ENCODE measurements around the gene SLC35F6. TPM values are rescaled to one million over a fixed set of nuclear protein-coding genes. Genes with fewer than 3 reads are reported as not detected.
"Not testable (repeated sequence)": the region's sequence is repeated elsewhere in the genome, so short reads cannot be mapped to it uniquely, and the experiment has no call there.

Gene SLC35F6
- total RNA-seq, 2 experiments from 2014 or later, result 2.0 to 2.7 TPM

DNA sequence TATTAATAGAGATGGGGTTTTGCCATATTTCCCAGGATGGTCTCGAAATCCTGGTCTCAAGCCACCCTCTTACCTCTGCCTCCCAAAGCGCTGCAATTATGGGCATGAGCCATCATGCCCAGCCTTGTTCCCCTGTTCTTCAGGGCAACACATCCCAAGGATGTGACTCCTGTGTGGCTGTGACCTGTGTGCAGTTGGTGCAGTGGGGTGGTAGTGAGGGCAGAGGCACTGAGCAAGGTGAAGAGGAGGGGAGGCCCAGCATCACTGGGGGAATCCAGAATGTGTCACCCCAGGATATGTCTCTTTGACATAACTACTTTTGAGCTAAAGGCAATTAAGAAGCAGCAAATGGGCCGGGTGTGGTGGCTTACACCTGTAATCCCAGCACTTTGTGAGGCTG, 45.1 kb downstream of the SLC35F6 start:
- Mint-ChIP-seq H3K27ac (peak overlapping the region; percentile 7), H3K27me3 (ENCODE audit: low read depth) (no peaks in the 10 kb centered on the region), H3K9me3 (no peaks in the 10 kb centered on the region), H3K4me3 (no peak overlapping the region), H3K36me3 (ENCODE audit: low read depth) (no peaks in the 10 kb centered on the region), H3K4me1 (ENCODE audit: low read depth) (peaks cover 38% of the 10 kb centered on the region)
- intact Hi-C loops (cut with micrococcal nuclease), result no loop called here
- peak; percentile 57 for DNase-seq
- CTCF ChIA-PET, result no interaction called here

DNA sequence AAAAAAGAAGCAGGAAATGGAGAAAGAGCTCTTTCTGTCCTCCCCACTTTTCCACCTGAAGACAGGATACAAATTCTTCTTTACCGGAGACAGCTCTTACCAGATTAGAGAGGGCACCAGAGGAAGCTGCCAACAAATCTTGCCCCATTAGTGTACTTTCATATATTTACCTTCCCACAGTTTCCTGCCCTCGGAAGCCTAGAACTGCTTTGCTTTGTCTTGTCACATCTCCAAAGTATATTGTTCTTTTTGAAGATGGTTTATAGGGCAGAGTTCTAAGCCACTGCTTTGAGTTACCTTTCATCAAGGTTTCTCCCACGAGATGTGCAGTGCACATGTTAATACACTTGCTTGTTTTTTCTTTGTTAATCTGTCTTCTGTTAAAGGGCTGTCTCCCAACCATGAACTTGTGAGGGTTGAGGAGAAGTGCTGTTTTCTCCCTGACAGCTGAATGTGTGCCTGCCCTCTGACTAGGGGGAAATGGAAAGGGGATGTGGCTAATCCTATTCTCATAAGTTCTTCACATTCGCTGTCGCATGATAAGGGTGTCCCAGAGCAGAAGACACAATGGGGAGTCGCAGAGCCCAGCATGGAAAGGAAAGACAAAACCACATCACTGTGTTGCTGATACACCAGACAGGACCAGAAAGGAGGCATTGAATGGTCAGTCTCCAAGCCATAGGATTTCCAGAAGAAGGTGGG, 45.9 kb downstream of the SLC35F6 start:
- DNase-seq, result no peak
- peaks cover 38% of the 10 kb centered on the region for H3K4me1 Mint-ChIP-seq (ENCODE audit: low read depth)
- H3K36me3 Mint-ChIP-seq (ENCODE audit: low read depth), result no peaks in the 10 kb centered on the region
- peaks cover under 1% of the 10 kb centered on the region for H3K27me3 Mint-ChIP-seq (ENCODE audit: low read depth)
- intact Hi-C loops (cut with micrococcal nuclease), result no loop called here
- CTCF ChIA-PET, result interaction anchor here (0.6 to 1.1 kb wide), 4 partner anchors 11 to 30 kb away, joined by 3 to 5 read pairs (median 4); no protein-coding TSS in a partner anchor
- H3K27ac Mint-ChIP-seq, result no peak overlapping the region
- H3K9me3 Mint-ChIP-seq, result no peaks in the 10 kb centered on the region
- H3K4me3 Mint-ChIP-seq, result no peak overlapping the region

DNA sequence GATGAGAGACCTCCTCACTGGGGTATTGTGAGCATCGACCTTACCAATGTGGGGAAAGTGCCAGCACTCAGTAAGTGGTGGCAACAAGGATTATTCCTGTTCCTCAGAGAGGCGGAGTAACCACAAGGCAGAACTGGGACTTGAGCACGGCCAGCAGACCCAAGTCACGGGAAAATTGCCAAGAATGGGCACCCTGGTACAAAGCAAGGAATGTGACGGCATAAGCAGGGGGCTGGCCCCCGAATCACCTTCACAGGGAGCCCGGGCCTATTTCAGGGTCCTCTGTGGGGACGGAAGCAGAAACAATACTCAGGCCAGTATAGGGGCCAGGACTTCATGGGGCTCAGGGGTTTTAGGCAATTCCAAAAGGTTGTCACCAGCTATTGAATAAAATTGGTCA, 47.2 kb downstream of the SLC35F6 start:
- H3K27ac Mint-ChIP-seq, result no peak overlapping the region
- H3K4me3 Mint-ChIP-seq, result no peak overlapping the region
- no peaks in the 10 kb centered on the region for H3K36me3 Mint-ChIP-seq (ENCODE audit: low read depth)
- peaks cover 36% of the 10 kb centered on the region for H3K4me1 Mint-ChIP-seq (ENCODE audit: low read depth)
- CTCF ChIA-PET, result no interaction called here
- peaks cover 3% of the 10 kb centered on the region for H3K27me3 Mint-ChIP-seq (ENCODE audit: low read depth)
- no peak for DNase-seq
- no peaks in the 10 kb centered on the region for H3K9me3 Mint-ChIP-seq
- intact Hi-C loops (cut with micrococcal nuclease), result no loop called here

DNA sequence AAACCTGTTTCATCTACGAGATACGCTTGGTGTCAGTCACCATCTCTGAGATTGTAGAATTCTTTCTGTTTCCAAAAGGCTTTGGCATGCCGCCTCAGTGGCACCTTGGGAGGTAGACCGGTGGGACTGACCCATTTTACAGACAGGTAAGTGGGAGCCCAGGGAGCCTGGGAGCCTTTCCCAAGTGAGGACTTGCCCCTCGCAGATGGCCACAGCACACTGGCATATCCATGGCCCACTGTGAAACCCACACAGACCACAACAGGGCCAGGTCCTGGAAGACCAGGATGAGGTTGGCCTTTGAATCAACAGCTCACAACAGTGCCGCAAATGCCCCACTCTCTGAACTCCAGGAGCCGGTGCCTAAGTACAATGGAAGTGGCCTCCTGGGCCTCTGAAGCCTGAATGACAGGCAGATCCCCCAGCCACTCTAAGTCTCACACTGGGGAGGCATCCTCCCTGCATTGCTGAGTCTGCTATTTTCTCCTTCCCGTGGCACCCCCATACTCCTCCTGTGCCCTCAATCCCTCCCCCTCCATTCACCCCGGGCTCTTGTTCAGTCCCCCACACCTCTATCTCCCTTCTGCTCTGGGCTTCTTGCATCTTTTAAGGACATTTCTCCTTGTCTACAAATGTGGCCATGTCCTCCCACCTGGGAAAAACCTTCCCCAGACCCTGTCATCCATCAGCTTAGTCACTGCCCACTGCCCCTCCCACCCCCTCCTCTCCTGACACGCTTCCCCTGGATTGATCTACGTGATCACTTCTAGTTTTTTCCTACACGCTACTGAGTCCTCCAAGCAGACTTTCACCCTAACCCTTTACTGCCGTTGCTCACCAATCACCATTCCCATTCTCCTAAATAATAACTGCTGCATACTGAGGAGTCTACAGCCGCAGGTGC, 48.0 kb downstream of the SLC35F6 start:
- intact Hi-C loops (cut with micrococcal nuclease), result no loop called here
- Mint-ChIP-seq H3K27ac (no peak overlapping the region), H3K27me3 (ENCODE audit: low read depth) (peaks cover 7% of the 10 kb centered on the region), H3K9me3 (no peaks in the 10 kb centered on the region), H3K36me3 (ENCODE audit: low read depth) (no peaks in the 10 kb centered on the region), H3K4me1 (ENCODE audit: low read depth) (peaks cover 36% of the 10 kb centered on the region), H3K4me3 (no peak overlapping the region)
- no peak for DNase-seq
- CTCF ChIA-PET, result no interaction called here

DNA sequence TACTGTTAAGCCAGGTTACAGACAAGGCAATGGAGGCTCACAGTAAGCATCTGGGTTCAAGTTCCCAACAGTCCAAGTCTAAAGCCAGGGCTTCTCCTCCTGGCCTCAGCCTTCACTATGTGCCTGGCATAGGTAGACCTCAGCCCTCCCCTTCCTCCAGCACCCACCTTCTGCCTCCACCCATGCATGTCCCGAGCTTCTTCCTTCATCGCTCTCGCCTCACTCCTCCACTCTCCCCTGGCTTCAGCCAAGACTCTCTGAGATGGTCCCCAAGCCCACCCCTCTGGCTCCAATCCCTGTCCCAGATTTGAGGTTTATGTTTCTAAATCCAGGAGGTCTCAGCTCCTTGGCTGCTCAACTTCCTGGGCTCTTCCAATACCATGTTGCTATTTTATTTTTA, 48.6 kb downstream of the SLC35F6 start:
- Mint-ChIP-seq H3K27me3 (ENCODE audit: low read depth) (peaks cover 7% of the 10 kb centered on the region), H3K27ac (no peak overlapping the region), H3K4me3 (no peak overlapping the region), H3K4me1 (ENCODE audit: low read depth) (peaks cover 36% of the 10 kb centered on the region), H3K9me3 (no peaks in the 10 kb centered on the region), H3K36me3 (ENCODE audit: low read depth) (no peaks in the 10 kb centered on the region)
- CTCF ChIA-PET, result no interaction called here
- no peak for DNase-seq
- intact Hi-C loops (cut with micrococcal nuclease), result no loop called here

DNA sequence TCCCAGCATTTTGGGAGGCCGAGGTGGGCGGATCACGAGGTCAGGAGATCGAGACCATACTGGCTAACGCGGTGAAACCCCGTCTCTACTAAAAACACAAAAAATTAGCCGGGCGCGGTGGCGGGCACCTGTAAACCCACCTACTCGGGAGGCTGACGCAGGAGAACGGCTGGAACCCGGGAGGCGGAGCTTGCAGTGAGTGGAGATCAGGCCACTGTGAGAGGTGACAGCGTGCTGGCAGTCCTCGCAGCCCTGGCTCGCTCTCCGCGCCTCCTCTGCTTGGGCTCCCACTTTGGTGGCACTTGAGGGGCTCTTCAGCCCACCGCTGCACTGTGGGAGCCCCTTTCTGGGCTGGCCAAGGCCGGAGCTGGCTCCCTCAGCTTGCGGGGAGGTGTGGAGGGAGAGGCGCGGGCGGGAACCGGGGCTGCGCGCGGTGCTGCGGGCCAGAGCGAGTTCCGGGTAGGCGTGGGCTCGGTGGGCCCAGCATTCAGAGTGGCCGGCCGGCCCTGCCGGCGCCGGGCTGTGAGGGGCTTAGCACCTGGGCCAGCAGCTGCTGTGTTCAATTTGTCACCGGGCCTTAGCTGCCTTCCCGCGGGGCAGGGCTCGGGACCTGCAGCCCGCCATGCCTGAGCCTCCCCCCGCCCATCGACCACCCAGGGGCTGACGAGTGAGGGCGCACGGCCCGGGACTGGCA, 50.1 kb downstream of the SLC35F6 start:
- H3K9me3 Mint-ChIP-seq; DNase-seq; H3K4me3 Mint-ChIP-seq; intact Hi-C loops (cut with micrococcal nuclease); H3K36me3 Mint-ChIP-seq (ENCODE audit: low read depth); H3K27ac Mint-ChIP-seq; H3K27me3 Mint-ChIP-seq (ENCODE audit: low read depth): not testable (repeated sequence)
- peaks cover 30% of the 10 kb centered on the region for H3K4me1 Mint-ChIP-seq (ENCODE audit: low read depth)
- CTCF ChIA-PET, result interaction anchor here (1.1 kb wide), 1 partner anchor 125 kb away, joined by 3 read pairs; no protein-coding TSS in a partner anchor

DNA sequence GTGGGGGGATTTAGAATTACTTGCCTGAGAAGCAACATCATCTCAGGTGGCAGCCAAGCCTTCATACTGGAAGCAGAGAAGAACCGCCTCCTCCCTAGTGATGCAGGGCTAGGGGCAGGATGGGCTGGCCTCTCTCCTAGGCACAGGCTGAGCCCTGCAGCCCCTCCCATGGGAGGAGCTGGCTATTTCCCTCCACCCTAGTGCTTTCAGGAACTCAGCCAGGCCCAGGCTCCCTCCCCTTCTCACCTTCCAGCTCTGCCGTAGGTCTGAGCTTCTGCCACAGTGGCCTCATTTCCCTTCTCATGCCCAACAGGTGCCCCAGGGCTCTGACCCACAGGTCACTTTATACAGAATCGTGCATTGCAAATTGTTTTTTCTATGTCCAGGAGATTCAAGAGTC, 52.8 kb downstream of the SLC35F6 start:
- H3K4me3 Mint-ChIP-seq, result no peak overlapping the region
- H3K27ac Mint-ChIP-seq, result no peak overlapping the region
- intact Hi-C loops (cut with micrococcal nuclease), result no loop called here
- peaks cover 7% of the 10 kb centered on the region for H3K27me3 Mint-ChIP-seq (ENCODE audit: low read depth)
- H3K9me3 Mint-ChIP-seq, result no peaks in the 10 kb centered on the region
- CTCF ChIA-PET, result no interaction called here
- no peak for DNase-seq
- no peaks in the 10 kb centered on the region for H3K36me3 Mint-ChIP-seq (ENCODE audit: low read depth)
- peaks cover 5% of the 10 kb centered on the region for H3K4me1 Mint-ChIP-seq (ENCODE audit: low read depth)

DNA sequence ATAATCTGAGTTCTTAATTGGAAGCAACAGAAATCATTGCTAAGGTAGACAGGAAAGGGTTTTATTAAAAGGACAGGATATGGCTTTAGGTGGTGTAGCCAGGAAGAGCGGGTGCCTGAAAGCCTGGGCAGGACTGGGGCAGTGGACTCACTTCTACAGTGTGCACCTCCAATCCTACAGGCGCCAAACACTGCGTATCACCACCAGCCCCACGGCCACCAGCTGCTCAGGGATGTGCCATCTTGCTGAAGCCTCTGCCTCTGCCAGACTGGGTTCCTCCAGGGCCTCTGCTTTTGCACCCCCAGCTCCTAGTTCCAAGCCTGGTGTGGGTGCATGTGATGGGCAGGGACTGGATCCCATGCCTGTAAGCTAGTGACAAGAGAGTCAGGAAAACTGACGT, 54.2 kb downstream of the SLC35F6 start:
- CTCF ChIA-PET, result no interaction called here
- Mint-ChIP-seq H3K36me3 (ENCODE audit: low read depth) (no peaks in the 10 kb centered on the region), H3K9me3 (no peaks in the 10 kb centered on the region), H3K27ac (no peak overlapping the region), H3K4me1 (ENCODE audit: low read depth) (no peaks in the 10 kb centered on the region), H3K27me3 (ENCODE audit: low read depth) (peaks cover 7% of the 10 kb centered on the region), H3K4me3 (no peak overlapping the region)
- DNase-seq, result no peak
- intact Hi-C loops (cut with micrococcal nuclease), result no loop called here

DNA sequence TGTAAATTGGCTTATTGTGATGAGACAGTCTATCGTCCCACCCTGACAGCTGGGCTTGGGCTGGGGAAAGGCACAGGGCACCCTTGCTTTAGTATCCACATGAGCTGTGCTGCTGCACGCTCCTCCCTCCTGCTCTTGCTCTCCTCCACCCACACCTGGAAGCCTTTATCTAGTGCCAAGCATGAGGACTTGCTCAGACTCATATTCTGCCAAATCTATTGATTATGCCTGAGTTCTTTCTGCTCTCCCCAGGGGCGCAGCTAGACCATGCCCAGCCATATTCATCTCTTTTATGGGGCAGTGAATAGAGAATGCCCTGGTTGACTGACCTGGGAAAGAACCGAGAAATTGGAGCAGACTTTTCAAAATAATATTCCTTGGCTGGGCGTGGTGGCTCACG, 54.9 kb downstream of the SLC35F6 start:
- H3K27me3 Mint-ChIP-seq (ENCODE audit: low read depth), result peaks cover 7% of the 10 kb centered on the region
- CTCF ChIA-PET, result interaction anchor here (0.6 kb wide), 1 partner anchor 21 kb away, joined by 3 read pairs; no protein-coding TSS in a partner anchor
- intact Hi-C loops (cut with micrococcal nuclease), result no loop called here
- H3K4me1 Mint-ChIP-seq (ENCODE audit: low read depth), result no peaks in the 10 kb centered on the region
- no peak for DNase-seq
- no peak overlapping the region for H3K4me3 Mint-ChIP-seq
- no peaks in the 10 kb centered on the region for H3K36me3 Mint-ChIP-seq (ENCODE audit: low read depth)
- no peak overlapping the region for H3K27ac Mint-ChIP-seq
- no peaks in the 10 kb centered on the region for H3K9me3 Mint-ChIP-seq

DNA sequence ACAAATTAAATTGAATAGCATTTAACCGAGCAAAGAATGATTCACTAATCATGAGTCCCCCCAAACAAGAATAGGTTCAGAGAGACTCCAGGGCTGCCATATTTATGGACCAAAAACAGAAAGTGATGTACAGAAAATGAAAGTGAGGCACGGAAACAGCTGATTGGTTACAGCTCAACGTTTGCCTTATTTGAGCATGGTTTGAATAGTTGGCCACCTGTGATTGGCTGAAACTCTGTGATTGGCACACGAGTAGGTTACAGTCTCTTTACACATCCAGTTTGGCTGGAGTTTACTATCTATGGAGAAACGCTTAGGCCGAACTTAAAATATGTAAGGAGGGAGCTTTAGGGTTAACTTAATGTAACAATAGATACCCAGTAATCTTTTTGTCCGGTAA, 56.8 kb downstream of the SLC35F6 start:
- CTCF ChIA-PET, result interaction anchor here (0.8 to 2.1 kb wide), 3 partner anchors 11 to 121 kb away, joined by 3 to 5 read pairs (median 3); no protein-coding TSS in a partner anchor
- DNase-seq, result no peak
- Mint-ChIP-seq H3K4me3 (no peak overlapping the region), H3K36me3 (ENCODE audit: low read depth) (no peaks in the 10 kb centered on the region), H3K9me3 (no peaks in the 10 kb centered on the region), H3K27ac (no peak overlapping the region), H3K4me1 (ENCODE audit: low read depth) (no peaks in the 10 kb centered on the region), H3K27me3 (ENCODE audit: low read depth) (peaks cover 3% of the 10 kb centered on the region)
- intact Hi-C loops (cut with micrococcal nuclease), result no loop called here

DNA sequence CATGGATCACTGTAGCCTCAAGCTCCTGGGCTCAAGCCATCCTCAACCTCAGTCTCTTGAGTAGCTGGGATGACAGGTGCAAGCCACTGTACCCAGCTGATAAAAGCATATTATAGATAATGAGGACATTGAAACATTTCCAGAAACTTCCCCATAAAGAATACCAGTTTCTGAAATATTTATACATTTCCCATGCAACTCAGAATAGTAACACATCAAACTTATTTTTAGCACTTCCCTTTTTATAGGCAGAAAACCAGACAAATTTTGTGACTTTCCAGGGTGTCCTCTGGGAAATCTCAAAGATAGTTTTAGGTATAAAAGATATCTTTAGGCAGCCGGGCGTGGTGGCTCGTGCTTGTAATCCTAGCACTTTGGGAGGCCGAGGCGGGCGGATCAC, 58.8 kb downstream of the SLC35F6 start:
- Mint-ChIP-seq H3K27ac (no peak overlapping the region), H3K27me3 (ENCODE audit: low read depth) (no peaks in the 10 kb centered on the region), H3K36me3 (ENCODE audit: low read depth) (no peaks in the 10 kb centered on the region), H3K4me3 (no peak overlapping the region), H3K4me1 (ENCODE audit: low read depth) (no peaks in the 10 kb centered on the region), H3K9me3 (no peaks in the 10 kb centered on the region)
- CTCF ChIA-PET, result interaction anchor here (1.0 to 2.1 kb wide), 3 partner anchors 13 to 100 kb away, joined by 3 to 5 read pairs (median 3); no protein-coding TSS in a partner anchor
- DNase-seq, result no peak
- intact Hi-C loops (cut with micrococcal nuclease), result no loop called here
